HG03354 (cell line): ENCODE measurements around the gene CUL1.
"Not testable (repeated sequence)": the region's sequence is repeated elsewhere in the genome, so short reads cannot be mapped to it uniquely, and the experiment has no call there.

Source experiments
- ATAC-seq: cut with Tn5 transposase; IDR thresholded peaks from one replicate; pipeline ENCODE4 v1.9.1; 2021; ENCODE audit warnings: mild to moderate bottlenecking; ENCODE audit not compliant: unreplicated experiment, poor library complexity, severe bottlenecking

Gene CUL1

DNA sequence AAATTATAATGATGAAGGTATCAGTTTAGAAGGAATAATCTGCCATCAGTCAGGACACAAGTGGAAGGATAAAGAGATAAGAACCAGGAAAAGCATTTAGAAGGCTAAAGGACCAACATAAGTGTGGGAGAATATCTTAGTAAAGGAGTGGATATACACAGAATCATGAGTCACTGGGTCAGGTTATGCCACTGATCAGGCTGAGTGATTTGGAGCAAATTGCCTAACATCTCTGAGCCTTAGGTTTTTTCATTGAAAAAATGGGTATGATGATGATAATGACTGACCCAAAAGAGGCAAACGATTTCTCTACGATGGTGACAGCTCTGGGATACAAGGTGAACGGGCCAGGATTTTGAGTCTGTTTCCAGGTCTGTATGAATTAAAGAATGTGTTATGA, 2.8 kb upstream of the CUL1 start:
- no peak for ATAC-seq

GRCh38 chr7:148696787-148697186, 1.9 kb upstream of the CUL1 start:
- no peak for ATAC-seq

DNA sequence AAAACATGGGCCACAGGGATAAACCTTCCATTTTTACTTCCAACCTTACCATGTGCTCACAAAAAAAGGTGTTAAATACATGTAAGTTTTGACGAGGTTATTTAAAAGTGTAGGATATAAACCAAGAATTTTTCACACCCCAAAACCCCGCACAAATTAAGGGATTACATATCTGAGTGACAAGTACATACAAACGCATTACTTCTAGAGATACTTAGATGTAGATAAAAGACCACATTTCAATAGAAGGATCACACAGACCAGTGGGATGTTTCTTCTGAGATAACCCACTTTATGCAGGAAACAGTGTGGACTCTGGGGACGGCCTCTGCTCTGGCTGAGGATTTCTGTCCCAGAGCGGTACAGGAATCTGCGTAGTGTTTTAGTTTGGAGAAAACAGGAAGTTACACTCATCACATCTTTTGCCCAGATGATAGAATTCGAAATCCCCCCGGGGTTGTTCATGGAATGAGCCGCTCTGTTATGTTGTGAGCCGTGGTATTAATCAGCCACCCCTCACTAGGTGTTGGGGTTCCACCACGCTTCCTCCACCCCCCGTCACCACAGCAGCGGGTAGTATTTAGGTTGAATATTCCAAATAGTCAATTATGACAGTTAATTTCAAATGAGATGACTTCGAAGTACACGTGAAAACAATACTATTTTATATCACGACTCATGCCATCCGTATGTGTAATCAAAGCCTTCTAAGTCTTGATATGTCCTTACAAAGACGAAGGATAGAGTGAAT, 1.3 kb upstream of the CUL1 start:
- no peak for ATAC-seq

- peak; percentile 7 for ATAC-seq
Observed at GRCh38 chr7:148698007-148698396, 701 bp upstream of the CUL1 start.

GRCh38 chr7:148699024-148699781, 500 bp downstream of the CUL1 start:
- peak; percentile 43 for ATAC-seq

- peak; percentile 39 for ATAC-seq
Observed at GRCh38 chr7:148699782-148700629, 1.3 kb downstream of the CUL1 start.

GRCh38 chr7:148700661-148701064, 2.0 kb downstream of the CUL1 start:
- ATAC-seq: no peak

DNA sequence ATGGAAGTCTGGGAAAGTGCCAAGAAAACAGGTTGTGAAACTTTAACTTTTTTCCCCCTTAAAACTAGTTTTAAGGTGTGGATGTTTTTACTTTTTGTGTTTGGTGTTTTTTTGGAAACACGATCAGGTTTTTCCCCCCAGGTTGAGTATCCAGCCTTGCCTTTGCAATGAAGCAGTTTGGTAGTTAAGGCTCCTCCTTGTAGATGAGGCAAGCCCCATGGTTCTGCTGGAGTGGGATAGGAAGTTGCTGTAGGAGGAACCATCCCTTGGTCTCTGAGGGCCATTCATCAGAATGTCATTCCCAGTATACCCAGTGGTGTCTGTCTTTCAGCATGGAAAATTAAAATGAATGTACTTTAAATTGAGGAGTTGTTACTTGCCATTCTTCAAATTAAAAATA, 2.7 kb downstream of the CUL1 start:
- ATAC-seq: no peak

DNA sequence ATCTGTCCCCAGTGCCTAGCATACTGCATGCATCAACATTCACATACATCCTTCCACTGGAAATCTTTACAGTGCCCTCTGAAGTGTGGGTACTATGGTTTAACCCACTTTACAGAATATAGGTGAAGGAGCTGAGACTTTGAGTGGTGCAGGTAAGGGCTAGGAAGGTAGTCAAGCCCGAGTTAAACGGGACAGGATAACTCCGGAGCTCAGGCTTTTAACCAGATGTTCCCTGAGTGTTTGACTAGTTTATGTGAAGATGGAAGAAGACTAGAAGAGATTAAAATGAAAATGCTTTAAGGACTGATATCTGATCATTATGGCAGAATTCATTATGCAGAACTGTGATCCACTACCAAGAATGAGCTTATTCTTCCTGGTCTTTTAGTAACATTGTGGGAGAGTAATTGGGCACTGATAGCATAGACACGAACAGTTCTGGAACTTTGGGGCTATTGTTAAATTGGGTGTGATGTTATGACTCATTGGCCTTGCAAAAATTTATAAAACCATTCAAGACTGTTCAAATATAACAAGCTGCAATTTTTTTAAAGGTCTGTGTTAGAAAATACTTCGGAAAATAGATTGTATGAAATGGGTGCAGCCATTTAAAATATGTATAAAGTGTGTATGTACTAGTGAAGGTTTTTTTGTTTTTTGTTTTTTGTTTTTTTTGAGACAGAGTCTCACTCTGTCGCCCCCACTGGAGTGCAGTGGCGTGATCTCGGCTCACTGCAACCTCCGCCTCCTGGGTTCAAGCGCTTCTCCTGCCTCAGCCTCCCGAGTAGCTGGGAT, 4.4 kb downstream of the CUL1 start:
- ATAC-seq: no peak

DNA sequence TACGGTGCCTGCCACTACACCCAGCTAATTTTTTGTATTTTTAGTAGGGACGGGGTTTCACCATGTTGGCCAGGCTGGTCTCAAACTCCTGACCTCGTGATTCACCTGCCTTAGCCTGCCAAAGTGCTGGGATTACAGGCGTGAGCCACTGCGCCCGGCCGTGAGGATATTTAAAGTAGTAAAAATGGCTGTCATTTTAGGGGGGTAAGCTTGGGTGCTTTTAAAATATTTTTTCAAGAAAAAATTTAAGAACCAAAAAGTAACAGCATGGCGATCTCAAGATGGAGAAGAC, 4.9 kb downstream of the CUL1 start:
- not testable (repeated sequence) for ATAC-seq

DNA sequence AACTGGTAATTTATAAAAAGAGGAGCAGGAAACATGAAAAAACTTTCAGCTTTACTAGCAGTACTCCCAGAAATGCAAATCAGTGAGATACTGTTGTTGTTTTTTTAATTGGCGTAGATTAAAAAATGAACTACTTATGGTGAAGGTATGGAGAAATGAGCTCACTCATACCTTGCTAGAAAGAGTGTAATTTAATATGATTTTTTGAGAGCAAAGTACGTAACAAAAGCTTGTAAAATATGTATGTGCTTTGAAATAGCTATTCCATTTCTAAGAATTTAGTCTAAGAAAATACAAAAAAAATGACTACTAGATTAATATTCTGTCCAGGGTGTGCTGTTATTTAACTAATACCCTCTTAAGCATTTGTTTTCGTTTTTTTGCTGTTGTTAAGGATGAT, 5.5 kb downstream of the CUL1 start:
- no peak for ATAC-seq

DNA sequence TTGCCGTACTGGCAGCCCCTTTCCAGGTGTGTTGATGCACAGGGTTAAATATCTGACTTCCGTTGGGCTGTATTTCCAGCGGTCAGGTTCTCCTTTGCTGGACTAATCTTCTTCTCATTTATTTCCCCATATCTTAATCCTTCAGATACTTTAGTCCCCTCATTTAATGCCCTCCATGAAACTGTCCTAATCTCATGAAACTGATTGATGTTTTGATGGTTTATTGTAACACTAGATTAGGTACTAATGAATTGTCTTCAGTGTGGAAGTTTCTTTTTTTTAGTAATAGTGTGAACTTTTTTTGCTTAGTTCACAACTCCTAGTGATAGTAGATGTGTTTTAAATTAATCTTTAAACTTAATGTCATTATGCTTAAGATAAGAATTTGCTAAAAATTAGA, 6.3 kb downstream of the CUL1 start:
- ATAC-seq: no peak

DNA sequence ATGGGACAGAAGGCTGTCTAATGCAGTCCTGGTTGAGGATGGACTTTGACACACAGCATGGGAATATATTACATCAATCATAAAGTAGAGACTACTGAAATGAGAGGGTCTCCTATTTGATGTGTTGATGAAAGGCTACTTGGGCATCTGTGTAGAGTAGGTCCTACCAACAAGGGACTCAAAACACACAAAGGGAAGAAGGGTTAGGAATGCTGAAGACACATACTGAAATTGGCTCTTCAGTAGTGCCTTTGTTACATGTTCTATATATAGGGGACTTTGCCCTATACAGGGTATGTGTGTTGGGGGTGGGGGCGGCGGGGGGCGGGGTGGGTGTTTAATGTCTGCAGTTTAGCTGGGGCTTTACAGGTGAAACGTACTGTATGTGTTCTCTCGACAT, 7.7 kb downstream of the CUL1 start:
- no peak for ATAC-seq

- no peak for ATAC-seq
Observed at GRCh38 chr7:148708026-148708885, 9.6 kb downstream of the CUL1 start.

DNA sequence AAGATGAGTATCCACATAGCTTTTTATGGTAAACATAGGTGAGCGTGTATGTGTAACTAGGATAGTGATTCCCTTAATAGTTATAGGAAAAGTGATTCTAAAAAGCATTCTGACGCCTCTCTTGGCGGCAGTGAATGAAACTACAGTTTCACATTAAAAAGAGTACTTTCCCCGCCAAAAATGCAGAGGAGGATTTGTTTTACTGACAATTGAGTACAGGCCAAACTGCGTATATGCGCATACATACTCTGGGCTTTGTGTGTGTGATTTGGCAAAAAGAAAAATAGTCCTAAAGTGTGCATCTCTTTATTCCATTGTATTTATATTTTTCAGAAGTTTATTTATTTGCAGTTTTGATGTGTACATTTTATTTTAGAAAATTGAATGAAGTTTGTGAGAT, 10.3 kb downstream of the CUL1 start:
- ATAC-seq: no peak

DNA sequence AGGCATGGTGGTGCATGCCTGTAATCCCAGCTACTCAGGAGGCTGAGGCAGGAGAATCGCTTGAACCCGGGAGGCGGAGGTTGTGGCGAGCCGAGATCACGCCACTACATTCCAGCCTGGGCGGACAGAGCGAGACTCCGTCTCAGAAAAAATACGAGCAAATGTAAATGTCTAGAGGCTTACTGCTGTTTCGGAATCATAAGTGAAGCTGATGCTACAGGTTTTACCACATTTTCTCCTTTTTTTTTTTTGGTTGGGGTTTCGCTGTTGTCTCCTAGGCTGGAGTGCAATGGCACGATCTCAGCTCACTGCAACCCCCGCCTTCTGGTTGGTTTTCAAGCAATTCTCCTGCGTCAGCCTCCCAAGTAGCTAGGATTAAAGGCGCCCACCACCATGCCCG, 11.7 kb downstream of the CUL1 start:
- not testable (repeated sequence) for ATAC-seq

DNA sequence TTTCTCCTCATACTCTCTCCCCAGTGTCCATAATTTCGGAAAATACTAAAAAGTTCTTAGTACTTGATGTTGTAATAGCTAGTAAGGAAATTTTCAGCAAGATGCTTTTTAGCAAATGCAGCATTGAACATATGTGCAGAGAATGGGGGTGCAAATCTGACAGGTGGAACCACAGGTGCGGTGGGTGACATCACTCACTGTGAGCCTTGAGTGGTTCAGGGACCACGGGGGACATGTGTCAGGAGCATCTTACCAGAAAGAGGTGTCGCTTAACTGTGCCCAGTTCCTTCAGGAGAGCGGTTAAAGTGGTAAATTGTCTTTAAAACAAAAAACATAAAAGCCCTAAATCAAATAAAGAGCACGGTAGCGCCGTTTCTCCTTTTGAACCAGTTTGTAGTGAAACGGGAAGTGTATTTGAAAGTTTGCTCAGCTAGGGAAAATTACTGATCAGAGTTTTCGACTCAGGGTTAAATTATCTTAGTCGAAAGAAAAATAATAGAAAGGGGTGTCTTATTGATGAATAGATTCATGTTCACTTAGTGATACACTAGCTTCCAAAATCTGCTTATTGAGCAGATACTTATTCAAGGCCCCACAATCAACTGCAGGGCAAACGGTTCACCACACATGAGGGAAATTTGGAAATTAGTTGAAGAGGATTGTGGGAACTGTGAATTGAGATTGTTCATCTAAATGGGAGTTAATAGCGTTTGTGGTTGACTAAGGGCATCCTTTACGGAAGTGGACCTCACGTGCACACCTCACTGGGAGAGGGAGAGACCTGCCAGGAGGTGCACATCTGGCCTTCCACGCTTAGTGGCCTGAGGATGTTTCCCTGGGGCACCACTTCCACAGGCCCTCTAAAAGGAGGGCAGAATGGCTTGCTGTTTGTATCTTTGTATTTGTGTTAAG, 12.7 kb downstream of the CUL1 start:
- peak; percentile 57 for ATAC-seq

DNA sequence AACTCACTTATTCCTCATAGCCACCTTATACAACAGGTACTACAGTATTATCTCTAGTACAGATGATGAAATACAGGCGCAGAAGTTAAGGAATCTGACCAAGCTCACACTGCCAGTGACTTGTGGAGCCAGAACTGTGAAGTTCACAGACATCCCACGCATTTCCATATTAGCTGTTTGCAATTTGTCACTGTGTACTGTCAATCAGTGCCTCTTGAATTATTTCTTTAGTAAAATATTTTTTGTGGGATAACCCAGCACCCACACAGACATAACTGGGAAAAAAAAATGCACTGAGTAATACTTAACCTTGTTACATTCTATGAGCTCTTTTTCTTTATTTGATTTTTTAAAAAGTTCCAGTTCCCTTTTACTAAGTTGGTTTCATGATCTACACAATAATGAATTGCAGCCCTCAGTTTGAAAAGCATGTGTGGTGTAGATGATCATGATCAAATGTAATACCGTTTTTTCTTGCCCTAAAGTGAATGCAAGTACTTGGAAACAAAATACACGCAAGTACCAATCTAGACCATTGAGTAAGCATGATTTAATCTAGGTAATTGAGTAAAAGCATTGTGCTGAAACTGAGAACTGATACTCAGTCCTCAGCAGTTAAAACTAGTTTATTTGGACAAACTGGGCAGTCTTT, 14.1 kb downstream of the CUL1 start:
- ATAC-seq: peak; percentile 67
